OCI-LY3 (cell line): ENCODE results near the gene IRF2.

Source experiments
- H2AFZ ChIP-seq: fragments of 200-600, 300-600 bp; shearing (Covaris generic); 2 replicates; pipeline ENCODE4 v1.6.0; 2014; ENCODE audit warnings: antibody characterized with exemption, low read depth, low read length
- H3K27ac ChIP-seq: fragments of 200-600, 300-600 bp; sonication (generic); 2 replicates; pipeline ENCODE4 v1.5.1; 2014; ENCODE audit warnings: mild to moderate bottlenecking, low read length, moderate library complexity, mixed read lengths
- H3K27me3 ChIP-seq: fragments of 200-600, 300-600 bp; sonication (generic); 2 replicates; pipeline ENCODE4 v1.6.1; 2014; ENCODE audit warnings: low read depth, low read length, mixed read lengths
- H3K36me3 ChIP-seq: fragments of 200-600, 300-600 bp; sonication (generic); replicated peaks from 2 replicates; pipeline ENCODE3; 2014; ENCODE audit warnings: low read depth, low read length, mixed read lengths
- H3K4me1 ChIP-seq: fragments of 300-600, 200-600 bp; sonication (generic); 2 replicates; pipeline ENCODE4 v1.6.1; 2014; ENCODE audit warnings: low read length, mixed read lengths
- H3K4me2 ChIP-seq: fragments of 200-600, 300-600 bp; sonication (generic); 2 replicates; pipeline ENCODE4 v1.6.1; 2014; ENCODE audit warnings: low read length, mixed read lengths
- H3K4me3 ChIP-seq: fragments of 300-600, 200-600 bp; sonication (generic); 2 replicates; pipeline ENCODE4 v1.5.1; 2014; ENCODE audit warnings: antibody characterized with exemption, mild to moderate bottlenecking, low read length, moderate library complexity
- H3K79me2 ChIP-seq: fragments of 300-600, 200-600 bp; shearing (Covaris generic); 2 replicates; pipeline ENCODE4 v1.6.1; 2014; ENCODE audit warnings: mild to moderate bottlenecking, low read length, mixed read lengths
- H3K9ac ChIP-seq: fragments of 300-600, 200-600 bp; shearing (Covaris generic); 2 replicates; pipeline ENCODE4 v1.6.0; 2014; ENCODE audit warnings: mild to moderate bottlenecking, low read length, moderate library complexity
- H3K9me3 ChIP-seq: fragments of 200-600, 300-600 bp; shearing (Covaris generic); 2 replicates; pipeline ENCODE4 v1.6.1; 2014; ENCODE audit warnings: low read length, mixed read lengths; ENCODE audit not compliant: insufficient read depth
- H4K20me1 ChIP-seq: fragments of 200-600, 300-600 bp; sonication (generic); 2 replicates; pipeline ENCODE4 v1.6.1; 2016; ENCODE audit warnings: low read length, mixed read lengths; ENCODE audit not compliant: insufficient read depth
- CTCF ChIP-seq: fragments of 200-600, 300-600 bp; sonication (generic); IDR thresholded peaks from 2 replicates; pipeline ENCODE4 v1.5.1; 2014; ENCODE audit warnings: antibody characterized with exemption, low read length, low read depth
- EZH2phosphoT487 ChIP-seq: fragments of 200-600 bp; shearing (Covaris generic); IDR thresholded peaks from 2 replicates; pipeline ENCODE4 v1.6.1; 2018; ENCODE audit warnings: antibody characterized with exemption, mixed run types, low read depth

IRF2 gene

GRCh38 chr4:184371390-184371787, 103.0 kb downstream of the IRF2 start:
- peaks cover 11% of the 10 kb centered on the region; the same call in 1 of the 2 replicates for H3K4me1 ChIP-seq
- H3K9ac ChIP-seq = no peak overlapping the region
- no peak for TF ChIP-seq EZH2phosphoT487
- TF ChIP-seq CTCF = no peak
- no peak overlapping the region for H3K4me2 ChIP-seq
- no peaks in the 10 kb centered on the region for H3K27me3 ChIP-seq
- H3K36me3 ChIP-seq = no peaks in the 10 kb centered on the region
- no peaks in the 10 kb centered on the region for H3K9me3 ChIP-seq
- H3K27ac ChIP-seq = no peak overlapping the region
- no peak overlapping the region for H2AFZ ChIP-seq
- no peaks in the 10 kb centered on the region for H4K20me1 ChIP-seq
- no peaks in the 10 kb centered on the region for H3K79me2 ChIP-seq
- H3K4me3 ChIP-seq = no peak overlapping the region

- Histone ChIP-seq H3K27ac (no peak overlapping the region), H2AFZ (no peak overlapping the region), H3K27me3 (no peaks in the 10 kb centered on the region)
Measured at GRCh38 chr4:184370711-184371389, 103.5 kb downstream of the IRF2 start.

GRCh38 chr4:184369871-184370270, 104.5 kb downstream of the IRF2 start:
- no peak overlapping the region for H2AFZ ChIP-seq
- no peaks in the 10 kb centered on the region for H3K27me3 ChIP-seq
- no peak overlapping the region for H3K4me2 ChIP-seq
- TF ChIP-seq CTCF = no peak
- no peak for TF ChIP-seq EZH2phosphoT487
- H3K27ac ChIP-seq = no peak overlapping the region
- no peaks in the 10 kb centered on the region for H3K79me2 ChIP-seq
- H4K20me1 ChIP-seq = no peaks in the 10 kb centered on the region
- no peak overlapping the region for H3K4me3 ChIP-seq
- H3K4me1 ChIP-seq = peaks cover 2% of the 10 kb centered on the region; the same call in 1 of the 2 replicates
- no peaks in the 10 kb centered on the region for H3K9me3 ChIP-seq
- no peak overlapping the region for H3K9ac ChIP-seq
- H3K36me3 ChIP-seq = no peaks in the 10 kb centered on the region

More at GRCh38 chr4:184370711-184371389, 103.5 kb downstream of the IRF2 start:
- Histone ChIP-seq H3K4me1 (peaks cover 7% of the 10 kb centered on the region; the same call in 1 of the 2 replicates), H3K4me2 (no peak overlapping the region), H3K36me3 (no peaks in the 10 kb centered on the region), H3K9ac (no peak overlapping the region), H4K20me1 (no peaks in the 10 kb centered on the region), H3K79me2 (no peaks in the 10 kb centered on the region), H3K4me3 (no peak overlapping the region), H3K9me3 (no peaks in the 10 kb centered on the region)
- TF ChIP-seq CTCF = no peak
- TF ChIP-seq EZH2phosphoT487 = no peak

- Histone ChIP-seq H3K4me2 (no peak overlapping the region), H3K36me3 (no peaks in the 10 kb centered on the region), H3K79me2 (no peaks in the 10 kb centered on the region), H2AFZ (no peak overlapping the region), H3K4me1 (no peaks in the 10 kb centered on the region), H3K27me3 (no peaks in the 10 kb centered on the region), H4K20me1 (no peaks in the 10 kb centered on the region), H3K9me3 (no peaks in the 10 kb centered on the region), H3K27ac (no peak overlapping the region), H3K9ac (no peak overlapping the region), H3K4me3 (no peak overlapping the region)
- TF ChIP-seq CTCF (no peak), EZH2phosphoT487 (no peak)
Measured at GRCh38 chr4:184368731-184369130, 105.6 kb downstream of the IRF2 start.
